ENCODE results near the gene MYPOP.

GRCh38 chr19:45890877-45891276 lies 11.5 kb downstream of the MYPOP start:
- TF ChIP-seq, protein P1, sequence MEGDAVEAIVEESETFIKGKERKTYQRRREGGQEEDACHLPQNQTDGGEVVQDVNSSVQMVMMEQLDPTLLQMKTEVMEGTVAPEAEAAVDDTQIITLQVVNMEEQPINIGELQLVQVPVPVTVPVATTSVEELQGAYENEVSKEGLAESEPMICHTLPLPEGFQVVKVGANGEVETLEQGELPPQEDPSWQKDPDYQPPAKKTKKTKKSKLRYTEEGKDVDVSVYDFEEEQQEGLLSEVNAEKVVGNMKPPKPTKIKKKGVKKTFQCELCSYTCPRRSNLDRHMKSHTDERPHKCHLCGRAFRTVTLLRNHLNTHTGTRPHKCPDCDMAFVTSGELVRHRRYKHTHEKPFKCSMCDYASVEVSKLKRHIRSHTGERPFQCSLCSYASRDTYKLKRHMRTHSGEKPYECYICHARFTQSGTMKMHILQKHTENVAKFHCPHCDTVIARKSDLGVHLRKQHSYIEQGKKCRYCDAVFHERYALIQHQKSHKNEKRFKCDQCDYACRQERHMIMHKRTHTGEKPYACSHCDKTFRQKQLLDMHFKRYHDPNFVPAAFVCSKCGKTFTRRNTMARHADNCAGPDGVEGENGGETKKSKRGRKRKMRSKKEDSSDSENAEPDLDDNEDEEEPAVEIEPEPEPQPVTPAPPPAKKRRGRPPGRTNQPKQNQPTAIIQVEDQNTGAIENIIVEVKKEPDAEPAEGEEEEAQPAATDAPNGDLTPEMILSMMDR (IDR thresholded peaks at IDR 0.05 in 2 of 3, conservative IDR thresholded peaks at IDR 0.05 in 1 of 3; ENCODE audit: borderline replicate concordance in 1 of 3, insufficient read depth in 1 of 3, low read depth in 2 of 3, low read length in 2 of 3), result no peak
- TF ChIP-seq POLR2AphosphoS5 (IDR thresholded peaks at IDR 0.05; ENCODE audit: low read depth, low read length) (no peak), REST (IDR thresholded peaks at IDR 0.05; ENCODE audit: low read depth) (no peak), MAX (IDR thresholded peaks at IDR 0.05) (no peak), EZH2phosphoT487 (IDR thresholded peaks at IDR 0.05; ENCODE audit: borderline replicate concordance) (no peak), RAD21 (IDR thresholded peaks at IDR 0.05; ENCODE audit: low read depth) (no peak), CBX3 (IDR thresholded peaks at IDR 0.05; ENCODE audit: low read depth) (no peak), CEBPB (IDR thresholded peaks at IDR 0.05; ENCODE audit: low read depth) (no peak), EZH2 (IDR thresholded peaks at IDR 0.05) (no peak), ZNF274 (IDR thresholded peaks at IDR 0.05; ENCODE audit: low read depth, low read length) (no peak), POLR2A (IDR thresholded peaks at IDR 0.05; ENCODE audit: borderline replicate concordance, extremely low read depth, insufficient read depth, insufficient read length) (no peak), ELF1 (IDR thresholded peaks at IDR 0.05; ENCODE audit: borderline replicate concordance, low read depth) (no peak), ZBTB33 (IDR thresholded peaks at IDR 0.05; ENCODE audit: extremely low read depth, insufficient replicate concordance, low read length) (no peak)
- TF ChIP-seq, protein P2, sequence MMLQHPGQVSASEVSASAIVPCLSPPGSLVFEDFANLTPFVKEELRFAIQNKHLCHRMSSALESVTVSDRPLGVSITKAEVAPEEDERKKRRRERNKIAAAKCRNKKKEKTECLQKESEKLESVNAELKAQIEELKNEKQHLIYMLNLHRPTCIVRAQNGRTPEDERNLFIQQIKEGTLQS (IDR thresholded peaks at IDR 0.05), result no peak
